Fibroblast of lung (primary cell): ENCODE measurements around the gene THEM4.

Experiments
- EZH2 ChIP-seq: IDR thresholded peaks from 2 replicates; pipeline ENCODE4 v1.5.1; 2012; ENCODE audit warnings: low read length, control low read depth, mild to moderate bottlenecking; ENCODE audit errors: missing control alignments
- TF ChIP-seq, protein P1 (sequence below), 2 donors: IDR thresholded peaks in 1 of 2; conservative IDR thresholded peaks in 1 of 2; 1 replicate in 1 of 2; 2 replicates in 1 of 2; pipeline ENCODE4 v1.5.1; 2011 to 2012; ENCODE audit warnings: low read length in 2 of 2, control low read depth in 1 of 2, inconsistent platforms in 1 of 2, low read depth in 1 of 2, mild to moderate bottlenecking in 1 of 2

DNA sequence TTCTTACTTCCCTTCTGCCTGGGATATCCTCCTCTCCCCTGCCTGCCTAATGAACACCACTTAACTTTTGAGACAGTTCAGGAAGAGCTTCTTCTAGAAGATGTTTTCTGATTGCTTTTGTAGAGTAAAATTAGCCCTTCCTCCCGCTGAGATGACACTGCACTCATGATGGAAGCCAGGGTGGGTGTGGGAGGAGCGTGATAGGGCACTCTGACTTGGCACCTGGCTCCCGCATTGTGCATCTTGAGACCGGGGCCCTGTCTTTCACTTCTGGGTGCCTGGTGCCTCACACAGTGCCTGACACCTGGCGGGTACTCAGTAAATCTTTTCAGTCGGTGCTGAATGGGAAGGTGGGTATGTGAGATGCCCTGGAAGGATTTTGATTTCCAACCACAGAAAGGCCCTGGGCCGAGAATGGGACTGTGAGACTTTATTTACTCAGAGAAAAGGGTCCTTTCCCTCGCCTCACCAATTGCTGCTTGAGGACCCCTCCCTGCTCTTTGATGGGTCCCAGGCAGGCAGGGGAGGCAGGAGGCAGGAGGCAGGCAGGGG, 62.5 kb downstream of the THEM4 start:
- TF ChIP-seq, protein P1, sequence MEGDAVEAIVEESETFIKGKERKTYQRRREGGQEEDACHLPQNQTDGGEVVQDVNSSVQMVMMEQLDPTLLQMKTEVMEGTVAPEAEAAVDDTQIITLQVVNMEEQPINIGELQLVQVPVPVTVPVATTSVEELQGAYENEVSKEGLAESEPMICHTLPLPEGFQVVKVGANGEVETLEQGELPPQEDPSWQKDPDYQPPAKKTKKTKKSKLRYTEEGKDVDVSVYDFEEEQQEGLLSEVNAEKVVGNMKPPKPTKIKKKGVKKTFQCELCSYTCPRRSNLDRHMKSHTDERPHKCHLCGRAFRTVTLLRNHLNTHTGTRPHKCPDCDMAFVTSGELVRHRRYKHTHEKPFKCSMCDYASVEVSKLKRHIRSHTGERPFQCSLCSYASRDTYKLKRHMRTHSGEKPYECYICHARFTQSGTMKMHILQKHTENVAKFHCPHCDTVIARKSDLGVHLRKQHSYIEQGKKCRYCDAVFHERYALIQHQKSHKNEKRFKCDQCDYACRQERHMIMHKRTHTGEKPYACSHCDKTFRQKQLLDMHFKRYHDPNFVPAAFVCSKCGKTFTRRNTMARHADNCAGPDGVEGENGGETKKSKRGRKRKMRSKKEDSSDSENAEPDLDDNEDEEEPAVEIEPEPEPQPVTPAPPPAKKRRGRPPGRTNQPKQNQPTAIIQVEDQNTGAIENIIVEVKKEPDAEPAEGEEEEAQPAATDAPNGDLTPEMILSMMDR (conservative IDR thresholded peaks at IDR 0.05 in 1 of 2, IDR thresholded peaks at IDR 0.05 in 1 of 2; ENCODE audit: low read depth in 1 of 2, low read length in 2 of 2): no peak
- no peak for TF ChIP-seq EZH2
